GM19452 (cell line): ENCODE results near the gene SNN.

Experiments
- ATAC-seq: cut with Tn5 transposase; IDR thresholded peaks from one replicate; pipeline ENCODE4 v1.9.1; 2021; ENCODE audit not compliant: unreplicated experiment

SNN gene

GRCh38 chr16:11727796-11728543 is 59.7 kb downstream of the SNN start:
- no peak for ATAC-seq
